HEK293 (cell line): Measurements from ENCODE around the gene NRIP1.

Experiments used
- CTCF ChIA-PET: fragments of 350-600 bp; formaldehyde crosslinking; extraction: SDS; loops from one replicate; lab custom pipeline; 2021; ENCODE audit warnings: antibody characterized with exemption; lab: Yijun Ruan, JAX
- POLR2A ChIA-PET: fragments of 300-600 bp; formaldehyde crosslinking; extraction: SDS; loops from one replicate; lab custom pipeline; 2020; ENCODE audit warnings: antibody characterized with exemption, inconsistent platforms; lab: Yijun Ruan, JAX
- H3K27ac ChIP-seq: fragments of 200-500 bp; sonication (Bioruptor generic); 2 replicates; pipeline ENCODE4 v1.5.1; 2014; ENCODE audit warnings: low read depth, low read length, control low read depth, inconsistent platforms; ENCODE audit errors: extremely low read depth
- H3K36me3 ChIP-seq, 2 experiments: fragments of 200-500 bp in 1 of 2; sonication (Bioruptor generic) in 1 of 2; 1 replicate in 1 of 2; 2 replicates in 1 of 2; pipeline ENCODE4 v1.5.1; 2014 to 2017; ENCODE audit warnings: inconsistent platforms in 2 of 2, low read length in 2 of 2; ENCODE audit not compliant: control insufficient read depth in 2 of 2, insufficient read depth in 1 of 2
- H3K4me1 ChIP-seq: fragments of 200-500 bp; sonication (Bioruptor generic); 2 replicates; pipeline ENCODE4 v1.5.1; 2014; ENCODE audit warnings: mild to moderate bottlenecking, low read length, inconsistent platforms; ENCODE audit not compliant: control insufficient read depth, insufficient read depth
- H3K4me3 ChIP-seq: 2 replicates; pipeline ENCODE4 v1.5.1; 2011; ENCODE audit warnings: low read depth, mild to moderate bottlenecking, control low read depth, low read length, moderate library complexity
- H3K9me3 ChIP-seq: fragments of 200-500 bp; sonication (Bioruptor generic); 2 replicates; pipeline ENCODE4 v1.5.1; 2014; ENCODE audit warnings: low read depth, low read length, inconsistent platforms; ENCODE audit not compliant: control insufficient read depth, insufficient read depth
- FEZF1 ChIP-seq: fragments of 450-650 bp; formaldehyde crosslinking; IDR thresholded peaks from 2 replicates; pipeline ENCODE4 v1.5.1; 2016; ENCODE audit warnings: missing biosample characterization, missing genetic modification characterization
- MZF1 ChIP-seq: fragments of 450-650 bp; formaldehyde crosslinking; IDR thresholded peaks from 2 replicates; pipeline ENCODE4 v1.5.1; 2017; ENCODE audit warnings: missing biosample characterization, missing genetic modification characterization, borderline replicate concordance
- OSR2 ChIP-seq: fragments of 450-650 bp; formaldehyde crosslinking; IDR thresholded peaks from 2 replicates; pipeline ENCODE4 v1.5.1; 2016; ENCODE audit warnings: missing biosample characterization, missing genetic modification characterization
- PRDM10 ChIP-seq: fragments of 450-650 bp; formaldehyde crosslinking; IDR thresholded peaks from 2 replicates; pipeline ENCODE4 v1.5.1; 2016; ENCODE audit warnings: missing biosample characterization, missing genetic modification characterization
- PRDM4 ChIP-seq: fragments of 450-650 bp; formaldehyde crosslinking; IDR thresholded peaks from 2 replicates; pipeline ENCODE4 v1.5.1; 2017; ENCODE audit warnings: missing biosample characterization, missing genetic modification characterization
- REPIN1 ChIP-seq: fragments of 450-650 bp; formaldehyde crosslinking; IDR thresholded peaks from 2 replicates; pipeline ENCODE4 v1.5.1; 2017; ENCODE audit warnings: missing biosample characterization, missing genetic modification characterization, low read depth
- REST ChIP-seq: fragments of 450-650 bp; formaldehyde crosslinking; IDR thresholded peaks from 2 replicates; pipeline ENCODE4 v1.5.1; 2016; ENCODE audit warnings: missing biosample characterization, missing genetic modification characterization
- SCRT1 ChIP-seq: fragments of 450-650 bp; formaldehyde crosslinking; IDR thresholded peaks from 2 replicates; pipeline ENCODE4 v1.5.1; 2016; ENCODE audit warnings: missing biosample characterization, missing genetic modification characterization, borderline replicate concordance
- YY1 ChIP-seq: fragments of 450-650 bp; formaldehyde crosslinking; IDR thresholded peaks from 2 replicates; pipeline ENCODE4 v1.5.1; 2018; ENCODE audit warnings: missing biosample characterization, missing genetic modification characterization
- ZBTB1 ChIP-seq: fragments of 450-650 bp; formaldehyde crosslinking; IDR thresholded peaks from 2 replicates; pipeline ENCODE4 v1.5.1; 2016; ENCODE audit warnings: missing biosample characterization, missing genetic modification characterization
- ZBTB26 ChIP-seq: fragments of 450-650 bp; formaldehyde crosslinking; optimal IDR thresholded peaks from 2 replicates; pipeline ENCODE3; 2016; ENCODE audit warnings: missing biosample characterization, mild to moderate bottlenecking, missing genetic modification characterization
- ZNF19 ChIP-seq: fragments of 450-650 bp; formaldehyde crosslinking; IDR thresholded peaks from 2 replicates; pipeline ENCODE4; 2016; ENCODE audit warnings: missing biosample characterization, missing genetic modification characterization, low read depth
- ZNF221 ChIP-seq: fragments of 450-650 bp; formaldehyde crosslinking; IDR thresholded peaks from 2 replicates; pipeline ENCODE4 v1.5.1; 2017; ENCODE audit warnings: missing biosample characterization, missing genetic modification characterization, borderline replicate concordance
- ZNF274 ChIP-seq, 2 experiments: fragments of 200-500 bp in 1 of 2; fragments of 450-650 bp in 1 of 2; sonication (Bioruptor generic) in 1 of 2; formaldehyde crosslinking in 1 of 2; IDR thresholded peaks; 2 replicates each; pipeline versions ENCODE4 v1.5.1 to v1.6.1; 2014 to 2016; ENCODE audit warnings: borderline replicate concordance in 1 of 2, inconsistent platforms in 1 of 2, low read length in 1 of 2, missing biosample characterization in 1 of 2, missing genetic modification characterization in 1 of 2
- ZNF488 ChIP-seq: fragments of 450-650 bp; formaldehyde crosslinking; IDR thresholded peaks from 2 replicates; pipeline ENCODE4 v1.5.1; 2016; ENCODE audit warnings: missing biosample characterization, missing genetic modification characterization
- ZNF677 ChIP-seq: fragments of 450-650 bp; IDR thresholded peaks from 2 replicates; pipeline ENCODE4 v1.5.0; 2018; ENCODE audit warnings: missing biosample characterization, mild to moderate bottlenecking, missing genetic modification characterization, moderate library complexity

NRIP1 gene

GRCh38 chr21:15034126-15034853 is 30.5 kb downstream of the NRIP1 start:
- POLR2A ChIA-PET, result no interaction called here

More at GRCh38 chr21:15034126-15034853, 30.5 kb downstream of the NRIP1 start:
- Histone ChIP-seq H3K9me3 (no peaks in the 10 kb centered on the region), H3K36me3 (no peaks in the 10 kb centered on the region), H3K27ac (no peak overlapping the region), H3K4me3 (no peak overlapping the region), H3K4me1 (peaks cover 12% of the 10 kb centered on the region)
- TF ChIP-seq SCRT1, result no peak
- TF ChIP-seq PRDM10, result no peak
- no peak for TF ChIP-seq PRDM4
- TF ChIP-seq FEZF1, result no peak
- TF ChIP-seq ZNF488 (tag by site-specific recombination), result no peak
- TF ChIP-seq ZNF19, result no peak
- no peak for TF ChIP-seq OSR2 (tag by site-specific recombination)
- no peak for TF ChIP-seq ZNF274 (IDR thresholded peaks at IDR 0.05; ENCODE audit: low read length)
- no peak for TF ChIP-seq ZNF274 (tag by site-specific recombination; IDR thresholded peaks at IDR 0.05; ENCODE audit: borderline replicate concordance)
- no peak for TF ChIP-seq MZF1 (tag by site-specific recombination)
- TF ChIP-seq YY1 (tag by site-specific recombination), result no peak
- TF ChIP-seq ZBTB26 (tag by site-specific recombination), result no peak
- no peak for TF ChIP-seq REPIN1 (tag by site-specific recombination)
- TF ChIP-seq REST (tag by site-specific recombination), result no peak
- TF ChIP-seq ZBTB1 (tag by site-specific recombination), result no peak
- no peak for TF ChIP-seq ZNF221 (tag by site-specific recombination)
- TF ChIP-seq ZNF677 (tag by site-specific recombination), result no peak
- CTCF ChIA-PET, result interaction anchor here (0.7 kb wide), 1 partner anchor 786 kb away, joined by 4 read pairs; no protein-coding TSS in a partner anchor
